NAMALWA (cell line): ENCODE data around the gene ZNF626.
"Not testable (repeated sequence)": the region's sequence is repeated elsewhere in the genome, so short reads cannot be mapped to it uniquely, and the experiment has no call there.

Experiments
- DNase-seq: peaks from one replicate; pipeline ENCODE4 v3.0.0-alpha.2; 2015; ENCODE audit warnings: low spot score

ZNF626 gene

DNA sequence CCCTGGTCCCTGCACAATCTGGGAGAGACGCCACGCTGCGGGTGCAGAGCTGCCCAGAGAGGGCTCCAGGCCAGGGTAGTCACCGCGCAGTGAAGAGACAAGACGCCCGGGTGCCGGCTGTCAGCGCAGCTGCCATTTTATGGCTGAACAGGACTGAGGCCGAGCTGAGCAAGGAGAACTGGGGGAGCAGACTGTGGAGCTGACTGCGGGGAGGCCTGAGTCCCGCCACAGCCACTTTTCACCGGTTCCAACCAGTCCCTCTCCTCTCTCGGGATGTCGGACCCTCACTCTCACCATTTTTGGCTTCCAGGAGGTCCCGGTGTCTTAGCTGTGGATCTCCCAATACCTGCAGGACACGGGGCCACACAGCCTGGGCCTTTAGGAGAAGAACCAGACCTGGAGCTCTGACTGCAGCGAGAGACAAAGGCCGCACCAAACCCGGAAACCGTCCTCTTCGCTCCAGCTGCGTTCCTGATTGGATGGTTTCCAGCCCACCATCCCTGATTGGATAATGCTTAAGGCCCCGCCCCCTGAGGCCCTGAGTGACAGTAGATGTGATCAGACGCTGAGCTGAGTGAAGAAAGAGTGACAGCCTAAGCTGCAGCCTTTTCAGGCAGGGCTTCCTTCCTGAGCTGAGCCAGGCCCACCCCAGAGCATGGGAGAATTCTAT lies at the start of gene ZNF626:
Gene ZNF626 (minus strand): TSS at position 422 of the 670 bp plus-strand sequence. CDS start 125 bp downstream, at position 297.
- peak; percentile 99 for DNase-seq

GRCh38 chr19:20669263-20669662 lies 7.9 kb upstream of the ZNF626 start:
- DNase-seq = no peak

GRCh38 chr19:20667281-20667680 lies 5.9 kb upstream of the ZNF626 start:
- no peak for DNase-seq

DNA sequence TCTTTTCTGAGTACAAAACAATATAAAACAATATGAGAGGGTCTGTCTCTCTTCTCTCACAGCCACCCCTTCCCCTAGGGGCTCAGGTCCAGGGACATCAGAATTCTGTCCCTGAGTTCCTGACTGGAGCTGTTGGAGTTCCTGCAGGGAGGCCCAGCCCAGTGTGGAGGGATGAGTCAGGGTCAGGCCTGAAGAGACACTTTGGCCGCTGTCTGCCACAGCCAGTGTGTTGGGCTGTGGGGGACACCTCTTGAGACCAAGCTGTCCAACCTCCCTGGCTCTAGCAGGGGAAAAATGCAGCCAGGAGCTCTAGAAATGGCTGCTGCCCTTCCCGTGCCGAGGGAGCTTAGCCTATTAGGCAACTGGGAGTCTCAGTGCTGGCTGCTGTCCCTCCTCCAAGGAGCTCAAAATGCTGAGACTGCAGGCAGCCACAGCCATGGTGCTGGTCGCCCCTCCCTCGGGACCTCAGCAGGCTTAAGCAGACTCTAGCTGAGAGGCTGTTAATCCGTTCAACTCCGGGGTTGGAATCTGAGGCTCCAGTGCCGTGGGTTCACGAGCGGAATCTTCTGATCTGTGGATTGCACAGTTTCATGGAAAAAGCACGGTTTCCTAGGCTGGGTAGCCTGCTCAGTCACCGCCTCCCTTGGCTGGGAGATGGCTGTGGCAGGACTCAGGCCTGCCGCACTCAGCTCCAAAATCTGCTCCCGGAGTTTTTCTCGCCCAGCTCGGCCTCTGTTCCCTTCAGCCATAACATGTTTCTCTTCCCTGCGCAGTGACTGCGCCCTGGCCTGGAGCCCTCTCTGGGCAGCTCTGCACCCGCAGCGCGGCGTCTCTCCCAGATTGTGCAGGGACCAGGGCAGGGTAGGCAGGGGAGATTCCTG lies 3.8 kb upstream of the ZNF626 start:
- no peak for DNase-seq

DNA sequence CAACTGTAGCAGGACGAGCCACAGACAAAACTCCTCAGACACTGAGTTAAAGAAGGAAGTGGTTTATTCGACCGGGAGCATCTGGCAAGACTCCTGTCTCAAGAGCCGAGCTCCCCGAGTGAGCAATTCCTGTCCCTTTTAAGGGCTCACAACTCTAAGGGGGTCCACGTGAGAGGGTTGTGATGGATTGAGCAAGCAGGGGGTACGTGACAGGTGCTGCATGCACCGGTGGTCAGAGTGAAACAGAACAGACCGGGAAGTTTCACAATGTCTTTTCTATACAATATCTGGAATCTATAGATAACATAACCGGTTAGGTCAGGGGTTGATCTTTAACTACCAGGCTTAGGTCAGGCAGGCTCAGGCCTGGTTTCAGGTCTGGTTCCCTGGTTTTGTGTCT lies 3.1 kb upstream of the ZNF626 start:
- not testable (repeated sequence) for DNase-seq

DNA sequence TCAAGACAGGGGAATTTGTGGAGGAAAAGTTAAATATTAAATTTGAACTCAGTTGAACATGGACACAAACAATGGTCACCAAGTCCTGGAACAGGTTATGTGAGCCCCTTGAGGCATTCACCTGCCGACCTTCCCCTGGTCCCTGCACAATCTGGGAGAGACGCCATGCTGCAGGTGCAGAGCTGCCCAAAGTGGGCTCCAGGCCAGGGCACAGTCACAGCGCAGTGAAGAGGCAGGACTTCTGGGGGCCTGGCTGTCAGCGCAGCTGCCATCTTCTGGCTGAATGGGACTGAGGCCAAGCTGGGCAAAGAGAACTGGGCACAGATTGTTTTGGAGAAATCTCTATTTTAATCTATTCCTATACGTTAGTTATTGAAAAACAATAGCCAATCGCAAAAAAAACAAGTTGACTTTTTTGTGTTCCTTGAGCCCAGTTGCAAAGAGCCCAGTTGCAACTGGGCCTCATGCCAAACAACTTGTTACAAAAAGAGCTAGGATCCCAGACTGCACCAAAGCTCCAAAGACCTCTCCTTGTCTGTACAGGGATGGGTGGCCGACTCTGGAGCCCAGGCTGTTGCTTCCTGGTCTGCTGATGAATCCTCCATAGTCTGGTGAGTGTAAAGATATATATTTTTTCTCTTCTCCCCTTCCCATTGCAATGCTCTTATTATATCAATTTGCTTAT lies 1.2 kb upstream of the ZNF626 start:
- no peak for DNase-seq

DNA sequence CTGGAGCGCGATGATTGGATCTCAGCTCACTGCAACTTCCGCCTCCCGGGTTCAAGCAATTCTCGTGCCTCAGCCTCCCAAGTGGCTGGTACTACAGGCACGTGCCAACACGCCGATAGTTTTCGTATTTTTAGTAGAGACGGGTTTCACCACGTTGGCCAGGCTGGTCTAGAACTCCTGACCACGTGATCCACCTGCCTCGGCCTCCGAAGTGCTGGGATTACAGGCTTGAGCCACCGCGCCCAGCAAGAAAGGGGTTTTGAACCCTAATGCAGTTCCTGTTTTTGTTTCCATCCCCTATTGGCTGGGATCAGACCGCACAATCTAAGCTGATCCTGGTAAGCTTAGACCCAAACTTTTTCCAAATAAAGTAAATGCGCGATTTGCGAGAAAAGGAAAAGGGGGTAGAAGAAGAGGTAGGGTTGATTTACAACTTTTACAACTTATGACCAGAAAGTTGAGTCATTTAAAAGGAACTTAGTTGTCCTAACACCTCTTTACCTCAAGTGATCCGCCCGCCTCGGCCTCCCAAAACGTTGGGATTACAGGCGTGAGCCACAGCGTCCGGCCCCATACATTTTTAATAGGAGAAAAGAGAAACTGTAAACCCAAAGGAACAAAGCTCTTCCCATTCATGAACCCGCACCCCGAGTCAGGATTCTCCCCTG lies 764 bp downstream of the ZNF626 start:
- no peak for DNase-seq

DNA sequence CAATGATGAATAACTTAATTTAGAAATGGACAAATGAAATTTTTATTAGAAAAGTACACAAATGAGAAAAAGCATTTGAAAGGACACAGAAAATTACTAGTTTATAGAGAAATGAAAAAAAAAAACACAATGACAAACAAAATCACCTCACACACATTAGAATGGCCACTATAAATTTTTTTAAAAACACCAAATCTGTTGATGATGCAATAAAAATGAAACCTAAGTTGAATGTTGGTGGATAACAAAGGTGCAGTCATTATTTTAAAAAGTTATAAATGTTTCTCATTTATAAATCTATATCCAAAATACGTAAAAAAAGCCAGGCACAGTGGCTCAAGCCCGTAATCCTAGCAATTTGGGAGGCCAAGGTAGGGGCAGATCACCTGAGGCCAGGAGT lies 20.8 kb downstream of the ZNF626 start:
- DNase-seq = no peak

- DNase-seq = no peak
These were observed 21.3 kb downstream of the ZNF626 start for GRCh38 chr19:20640023-20640422.

GRCh38 chr19:20624560-20624959 lies 36.8 kb downstream of the ZNF626 start:
- not testable (repeated sequence) for DNase-seq

DNA sequence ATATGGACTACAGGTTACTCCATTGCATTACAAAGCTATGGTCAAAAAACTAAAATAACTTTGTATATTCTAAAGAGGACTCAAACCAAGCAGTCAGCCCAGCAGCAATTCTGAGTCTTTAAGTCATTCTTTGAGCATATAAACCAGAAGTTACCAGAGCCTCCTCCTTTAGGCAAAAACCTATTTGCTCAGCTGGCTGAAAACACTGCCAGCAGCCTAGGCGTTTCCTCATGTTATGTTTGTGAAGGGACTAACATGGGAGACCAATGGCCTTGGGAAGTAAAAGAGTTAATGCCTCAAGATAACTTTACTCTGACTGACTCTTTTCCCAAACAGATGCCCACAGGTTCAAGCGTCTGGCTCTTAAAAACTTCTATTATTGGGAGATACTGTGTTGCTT lies 45.3 kb downstream of the ZNF626 start:
- no peak for DNase-seq

- not testable (repeated sequence) for DNase-seq
These were observed 46.4 kb downstream of the ZNF626 start for GRCh38 chr19:20614971-20615370.

DNA sequence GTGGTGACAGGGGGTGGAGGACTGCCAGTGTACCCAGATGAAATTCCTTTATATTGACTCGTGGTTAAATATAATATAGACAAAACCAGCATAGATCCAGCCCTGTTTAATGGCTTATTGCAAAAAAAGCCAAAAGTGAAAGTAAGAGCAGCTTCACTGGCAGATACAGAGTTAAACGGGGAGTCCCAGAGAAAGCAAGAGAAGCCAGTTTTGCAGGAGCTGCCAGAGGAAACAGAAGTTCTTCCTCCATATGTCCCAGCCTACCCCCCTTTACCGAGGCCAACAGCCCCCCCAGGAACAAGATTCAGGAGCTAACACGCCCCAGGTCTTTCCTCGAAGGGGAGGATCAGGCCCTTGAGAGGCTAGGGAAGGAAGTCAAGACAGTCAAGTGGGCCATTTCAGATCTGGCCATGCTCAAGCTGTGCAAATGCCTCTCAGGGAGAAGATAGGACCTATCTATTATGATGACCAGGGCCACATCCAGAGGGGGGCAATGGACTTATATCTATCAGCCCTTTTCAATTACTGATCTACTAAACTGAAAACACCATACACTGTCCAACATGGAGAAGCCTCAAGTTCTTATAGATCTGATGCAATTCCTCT lies 48.6 kb downstream of the ZNF626 start:
- DNase-seq = no peak

GRCh38 chr19:20611866-20612265 lies 49.5 kb downstream of the ZNF626 start:
- no peak for DNase-seq

- no peak for DNase-seq
These were observed 53.4 kb downstream of the ZNF626 start for GRCh38 chr19:20607943-20608342.
